ENCODE results near the gene MZT2B. TPM values are rescaled to one million over a fixed set of nuclear protein-coding genes. Genes with fewer than 3 reads are reported as not detected.
"Not testable (repeated sequence)": the region's sequence is repeated elsewhere in the genome, so short reads cannot be mapped to it uniquely, and the experiment has no call there.

Gene MZT2B
- total and polyA plus RNA-seq, 2 donors (not counting 1 experiment from before 2014, with no cell fraction given), result 54.0 to 254 TPM

GRCh38 chr2:130169896-130170295 is 12.2 kb upstream of the MZT2B start:
- no peak for DNase-seq (ENCODE audit: low read depth in 2 of 2)
- no peak for TF ChIP-seq EZH2 (IDR thresholded peaks at IDR 0.05; ENCODE audit: low read length, missing control alignments)
- TF ChIP-seq CTCF (conservative IDR thresholded peaks at IDR 0.05 in 1 of 2, IDR thresholded peaks at IDR 0.05 in 1 of 2; ENCODE audit: low read depth in 1 of 2, low read length in 2 of 2), result no peak
- peaks cover 5% of the 10 kb centered on the region for H3K36me3 ChIP-seq (ENCODE audit: control insufficient read depth, insufficient read depth, low read length)

GRCh38 chr2:130174866-130175265 is 7.2 kb upstream of the MZT2B start:
- H3K27ac ChIP-seq (ENCODE audit: insufficient read depth, low read length); H3K4me2 ChIP-seq (ENCODE audit: extremely low read depth, insufficient read depth, low read length); DNase-seq (ENCODE audit: low read depth in 2 of 2); H4K20me1 ChIP-seq (ENCODE audit: control insufficient read depth, extremely low read depth, insufficient read depth, low read length); H2AFZ ChIP-seq (ENCODE audit: low read length); H3K4me1 ChIP-seq (ENCODE audit: control insufficient read depth, extremely low read depth, insufficient read depth, low read length); H3K9me3 ChIP-seq (ENCODE audit: control insufficient read depth, insufficient read depth, low read depth, low read length); H3K9ac ChIP-seq (ENCODE audit: insufficient read depth, low read length); H3K27me3 ChIP-seq (ENCODE audit: control insufficient read depth, insufficient read depth, low read length); H3K36me3 ChIP-seq (ENCODE audit: control insufficient read depth, insufficient read depth, low read length); H3K4me3 ChIP-seq (replicated peaks in 1 of 4; ENCODE audit: control extremely low read depth in 1 of 4, insufficient read depth in 1 of 4, low read depth in 3 of 4, low read length in 4 of 4): not testable (repeated sequence)
- H3K79me2 ChIP-seq (ENCODE audit: control insufficient read depth, insufficient read depth, low read length), result peaks cover 28% of the 10 kb centered on the region

More at GRCh38 chr2:130169896-130170295, 12.2 kb upstream of the MZT2B start:
- Histone ChIP-seq H4K20me1 (ENCODE audit: control insufficient read depth, extremely low read depth, insufficient read depth, low read length) (no peaks in the 10 kb centered on the region), H3K4me1 (ENCODE audit: control insufficient read depth, extremely low read depth, insufficient read depth, low read length) (no peaks in the 10 kb centered on the region), H3K27me3 (ENCODE audit: control insufficient read depth, insufficient read depth, low read length) (no peaks in the 10 kb centered on the region), H3K9ac (ENCODE audit: insufficient read depth, low read length) (no peak overlapping the region), H2AFZ (ENCODE audit: low read length) (no peak overlapping the region), H3K4me3 (replicated peaks in 1 of 4; ENCODE audit: control extremely low read depth in 1 of 4, insufficient read depth in 1 of 4, low read depth in 3 of 4, low read length in 4 of 4) (no peak overlapping the region), H3K9me3 (ENCODE audit: control insufficient read depth, insufficient read depth, low read depth, low read length) (no peaks in the 10 kb centered on the region), H3K27ac (ENCODE audit: insufficient read depth, low read length) (no peak overlapping the region), H3K4me2 (ENCODE audit: extremely low read depth, insufficient read depth, low read length) (no peak overlapping the region), H3K79me2 (ENCODE audit: control insufficient read depth, insufficient read depth, low read length) (no peaks in the 10 kb centered on the region)

GRCh38 chr2:130180404-130181324 is 1.4 kb upstream of the MZT2B start:
- H4K20me1 ChIP-seq (ENCODE audit: control insufficient read depth, extremely low read depth, insufficient read depth, low read length); DNase-seq (ENCODE audit: low read depth in 2 of 2); H3K36me3 ChIP-seq (ENCODE audit: control insufficient read depth, insufficient read depth, low read length); H3K27me3 ChIP-seq (ENCODE audit: control insufficient read depth, insufficient read depth, low read length); H3K9me3 ChIP-seq (ENCODE audit: control insufficient read depth, insufficient read depth, low read depth, low read length); H3K4me1 ChIP-seq (ENCODE audit: control insufficient read depth, extremely low read depth, insufficient read depth, low read length): not testable (repeated sequence)
- Histone ChIP-seq H3K4me3 (replicated peaks in 1 of 4; ENCODE audit: control extremely low read depth in 1 of 4, insufficient read depth in 1 of 4, low read depth in 3 of 4, low read length in 4 of 4) (peak overlapping the region; percentile 81 to 97 (median 89)), H3K79me2 (ENCODE audit: control insufficient read depth, insufficient read depth, low read length) (peaks cover 63% of the 10 kb centered on the region), H3K27ac (ENCODE audit: insufficient read depth, low read length) (peak overlapping the region; percentile 90), H2AFZ (ENCODE audit: low read length) (peak overlapping the region; percentile 50), H3K4me2 (ENCODE audit: extremely low read depth, insufficient read depth, low read length) (peak overlapping the region; percentile 84), H3K9ac (ENCODE audit: insufficient read depth, low read length) (peak overlapping the region; percentile 89)

- TF ChIP-seq CTCF (conservative IDR thresholded peaks at IDR 0.05 in 1 of 2, IDR thresholded peaks at IDR 0.05 in 1 of 2; ENCODE audit: low read depth in 1 of 2, low read length in 2 of 2) (no peak), EZH2 (IDR thresholded peaks at IDR 0.05; ENCODE audit: low read length, missing control alignments) (no peak)
- Histone ChIP-seq H3K4me1 (ENCODE audit: control insufficient read depth, extremely low read depth, insufficient read depth, low read length) (peaks cover 2% of the 10 kb centered on the region), H3K27ac (ENCODE audit: insufficient read depth, low read length) (peak within 1 kb of the TSS; percentile 90), H4K20me1 (ENCODE audit: control insufficient read depth, extremely low read depth, insufficient read depth, low read length) (no peaks in the 10 kb centered on the region), H3K4me3 (replicated peaks in 1 of 4; ENCODE audit: control extremely low read depth in 1 of 4, insufficient read depth in 1 of 4, low read depth in 3 of 4, low read length in 4 of 4) (peak within 1 kb of the TSS; percentile 81 to 97 (median 89)), H3K79me2 (ENCODE audit: control insufficient read depth, insufficient read depth, low read length) (peaks cover 62% of the 10 kb centered on the region), H3K4me2 (ENCODE audit: extremely low read depth, insufficient read depth, low read length) (peak within 1 kb of the TSS; percentile 84), H3K9me3 (ENCODE audit: control insufficient read depth, insufficient read depth, low read depth, low read length) (no peaks in the 10 kb centered on the region), H3K9ac (ENCODE audit: insufficient read depth, low read length) (peak within 1 kb of the TSS; percentile 89), H3K27me3 (ENCODE audit: control insufficient read depth, insufficient read depth, low read length) (no peaks in the 10 kb centered on the region), H2AFZ (ENCODE audit: low read length) (peak within 1 kb of the TSS; percentile 81), H3K36me3 (ENCODE audit: control insufficient read depth, insufficient read depth, low read length) (peaks cover 6% of the 10 kb centered on the region)
- peak; percentile 92 to 95 for DNase-seq (ENCODE audit: low read depth in 2 of 2)
Observed at GRCh38 chr2:130181325-130181879, 660 bp upstream of the MZT2B start, which contains the start of gene SMPD4. TSS of gene SMPD4 (minus strand) at chr2:130181602. CDS start at chr2:130176592, 5,010 bp downstream.

GRCh38 chr2:130182826-130183511 is 907 bp downstream of the MZT2B start:
- Histone ChIP-seq H3K79me2 (ENCODE audit: control insufficient read depth, insufficient read depth, low read length) (peaks cover 50% of the 10 kb centered on the region), H3K9ac (ENCODE audit: insufficient read depth, low read length) (peak overlapping the region; percentile 36), H3K4me2 (ENCODE audit: extremely low read depth, insufficient read depth, low read length) (peak overlapping the region; percentile 83), H3K27ac (ENCODE audit: insufficient read depth, low read length) (peak overlapping the region; percentile 61), H3K4me3 (replicated peaks in 1 of 4; ENCODE audit: control extremely low read depth in 1 of 4, insufficient read depth in 1 of 4, low read depth in 3 of 4, low read length in 4 of 4) (peak overlapping the region; percentile 57 to 88 (median 62)), H2AFZ (ENCODE audit: low read length) (peak overlapping the region; percentile 31)
- DNase-seq (ENCODE audit: low read depth in 2 of 2), result peak; percentile 13 to 20
- not testable (repeated sequence) for H3K4me1 ChIP-seq (ENCODE audit: control insufficient read depth, extremely low read depth, insufficient read depth, low read length); H4K20me1 ChIP-seq (ENCODE audit: control insufficient read depth, extremely low read depth, insufficient read depth, low read length); H3K9me3 ChIP-seq (ENCODE audit: control insufficient read depth, insufficient read depth, low read depth, low read length); H3K36me3 ChIP-seq (ENCODE audit: control insufficient read depth, insufficient read depth, low read length); H3K27me3 ChIP-seq (ENCODE audit: control insufficient read depth, insufficient read depth, low read length)

Data from fibroblast of lung (primary cell).